HEK293 (cell line): Measurements from ENCODE around the gene PITPNM3.
"Not testable (repeated sequence)": the region's sequence is repeated elsewhere in the genome, so short reads cannot be mapped to it uniquely, and the experiment has no call there.

Experiments
- CTCF ChIA-PET: fragments of 350-600 bp; formaldehyde crosslinking; extraction: SDS; loops from one replicate; lab custom pipeline; 2021; ENCODE audit warnings: antibody characterized with exemption; lab: Yijun Ruan, JAX
- POLR2A ChIA-PET: fragments of 300-600 bp; formaldehyde crosslinking; extraction: SDS; loops from one replicate; lab custom pipeline; 2020; ENCODE audit warnings: antibody characterized with exemption, inconsistent platforms; lab: Yijun Ruan, JAX
- H3K27ac ChIP-seq: fragments of 200-500 bp; sonication (Bioruptor generic); 2 replicates; pipeline ENCODE4 v1.5.1; 2014; ENCODE audit warnings: low read depth, low read length, control low read depth, inconsistent platforms; ENCODE audit errors: extremely low read depth
- H3K36me3 ChIP-seq, 2 experiments: fragments of 200-500 bp in 1 of 2; sonication (Bioruptor generic) in 1 of 2; 1 replicate in 1 of 2; 2 replicates in 1 of 2; pipeline ENCODE4 v1.5.1; 2014 to 2017; ENCODE audit warnings: inconsistent platforms in 2 of 2, low read length in 2 of 2; ENCODE audit not compliant: control insufficient read depth in 2 of 2, insufficient read depth in 1 of 2
- H3K4me1 ChIP-seq: fragments of 200-500 bp; sonication (Bioruptor generic); 2 replicates; pipeline ENCODE4 v1.5.1; 2014; ENCODE audit warnings: mild to moderate bottlenecking, low read length, inconsistent platforms; ENCODE audit not compliant: control insufficient read depth, insufficient read depth
- H3K4me3 ChIP-seq: 2 replicates; pipeline ENCODE4 v1.5.1; 2011; ENCODE audit warnings: low read depth, mild to moderate bottlenecking, control low read depth, low read length, moderate library complexity
- H3K9me3 ChIP-seq: fragments of 200-500 bp; sonication (Bioruptor generic); 2 replicates; pipeline ENCODE4 v1.5.1; 2014; ENCODE audit warnings: low read depth, low read length, inconsistent platforms; ENCODE audit not compliant: control insufficient read depth, insufficient read depth
- FEZF1 ChIP-seq: fragments of 450-650 bp; formaldehyde crosslinking; IDR thresholded peaks from 2 replicates; pipeline ENCODE4 v1.5.1; 2016; ENCODE audit warnings: missing biosample characterization, missing genetic modification characterization
- MYNN ChIP-seq: fragments of 450-650 bp; formaldehyde crosslinking; IDR thresholded peaks from 2 replicates; pipeline ENCODE4 v1.5.1; 2016; ENCODE audit warnings: missing biosample characterization, missing genetic modification characterization, borderline replicate concordance
- PRDM1 ChIP-seq: fragments of 450-650 bp; formaldehyde crosslinking; IDR thresholded peaks from 2 replicates; pipeline ENCODE4; 2016; ENCODE audit warnings: missing biosample characterization, missing genetic modification characterization
- RBAK ChIP-seq: fragments of 450-650 bp; formaldehyde crosslinking; IDR thresholded peaks from 2 replicates; pipeline ENCODE4 v1.5.1; 2016; ENCODE audit warnings: missing biosample characterization, missing genetic modification characterization
- YY2 ChIP-seq: fragments of 450-650 bp; formaldehyde crosslinking; IDR thresholded peaks from 2 replicates; pipeline ENCODE4 v1.5.1; 2016; ENCODE audit warnings: missing biosample characterization, missing genetic modification characterization
- ZBTB20 ChIP-seq: fragments of 450-650 bp; formaldehyde crosslinking; IDR thresholded peaks from 2 replicates; pipeline ENCODE4 v1.5.1; 2016; ENCODE audit warnings: missing biosample characterization, missing genetic modification characterization
- ZNF10 ChIP-seq: fragments of 450-650 bp; formaldehyde crosslinking; IDR thresholded peaks from 2 replicates; pipeline ENCODE4 v1.5.1; 2017; ENCODE audit warnings: missing biosample characterization, missing genetic modification characterization
- ZNF157 ChIP-seq: fragments of 450-650 bp; formaldehyde crosslinking; IDR thresholded peaks from 2 replicates; pipeline ENCODE4 v1.5.1; 2016; ENCODE audit warnings: missing biosample characterization, missing genetic modification characterization
- ZNF16 ChIP-seq: fragments of 450-650 bp; formaldehyde crosslinking; IDR thresholded peaks from 2 replicates; pipeline ENCODE4 v1.5.1; 2016; ENCODE audit warnings: low read depth, missing biosample characterization, missing genetic modification characterization
- ZNF239 ChIP-seq: fragments of 450-650 bp; formaldehyde crosslinking; IDR thresholded peaks from 2 replicates; pipeline ENCODE4 v1.5.1; 2016; ENCODE audit warnings: missing biosample characterization, missing genetic modification characterization
- ZNF311 ChIP-seq: fragments of 450-650 bp; formaldehyde crosslinking; IDR thresholded peaks from 2 replicates; pipeline ENCODE4 v1.5.1; 2017; ENCODE audit warnings: missing biosample characterization, missing genetic modification characterization, borderline replicate concordance
- ZNF350 ChIP-seq: fragments of 450-650 bp; formaldehyde crosslinking; IDR thresholded peaks from 2 replicates; pipeline ENCODE4 v1.5.0; 2017; ENCODE audit warnings: missing biosample characterization, mild to moderate bottlenecking, missing genetic modification characterization
- ZNF416 ChIP-seq: fragments of 450-650 bp; formaldehyde crosslinking; IDR thresholded peaks from 2 replicates; pipeline ENCODE4 v1.5.1; 2016; ENCODE audit warnings: missing biosample characterization, missing genetic modification characterization
- ZNF521 ChIP-seq: fragments of 450-650 bp; formaldehyde crosslinking; IDR thresholded peaks from 2 replicates; pipeline ENCODE4 v1.5.1; 2017; ENCODE audit warnings: missing biosample characterization, mild to moderate bottlenecking, missing genetic modification characterization
- ZNF544 ChIP-seq: fragments of 450-650 bp; formaldehyde crosslinking; IDR thresholded peaks from 2 replicates; pipeline ENCODE4 v1.5.0; 2017; ENCODE audit warnings: missing biosample characterization, missing genetic modification characterization
- ZNF548 ChIP-seq: fragments of 450-650 bp; formaldehyde crosslinking; IDR thresholded peaks from 2 replicates; pipeline ENCODE4 v1.5.1; 2016; ENCODE audit warnings: missing biosample characterization, missing genetic modification characterization
- ZNF561 ChIP-seq: fragments of 450-650 bp; IDR thresholded peaks from 2 replicates; pipeline ENCODE4 v1.5.1; 2018; ENCODE audit warnings: missing biosample characterization, missing genetic modification characterization, borderline replicate concordance
- ZNF571 ChIP-seq: fragments of 450-650 bp; formaldehyde crosslinking; IDR thresholded peaks from 2 replicates; pipeline ENCODE4 v1.5.0; 2017; ENCODE audit warnings: missing biosample characterization, missing genetic modification characterization
- ZNF600 ChIP-seq: fragments of 450-650 bp; formaldehyde crosslinking; IDR thresholded peaks from 2 replicates; pipeline ENCODE4 v1.5.1; 2016; ENCODE audit warnings: missing biosample characterization, missing genetic modification characterization
- ZNF660 ChIP-seq: fragments of 450-650 bp; IDR thresholded peaks from 2 replicates; pipeline ENCODE4 v1.5.1; 2018; ENCODE audit warnings: missing biosample characterization, mild to moderate bottlenecking, missing genetic modification characterization
- ZNF670 ChIP-seq: fragments of 450-650 bp; formaldehyde crosslinking; IDR thresholded peaks from 2 replicates; pipeline ENCODE4 v1.5.1; 2016; ENCODE audit warnings: missing biosample characterization, missing genetic modification characterization, low read depth
- ZNF701 ChIP-seq: fragments of 450-650 bp; formaldehyde crosslinking; IDR thresholded peaks from 2 replicates; pipeline ENCODE4 v1.5.1; 2016; ENCODE audit warnings: missing biosample characterization, missing genetic modification characterization
- ZNF777 ChIP-seq: fragments of 450-650 bp; formaldehyde crosslinking; IDR thresholded peaks from 2 replicates; pipeline ENCODE4 v1.5.1; 2017; ENCODE audit warnings: missing biosample characterization, missing genetic modification characterization, borderline replicate concordance
- ZNF792 ChIP-seq: fragments of 450-650 bp; formaldehyde crosslinking; IDR thresholded peaks from 2 replicates; pipeline ENCODE4 v1.5.1; 2016; ENCODE audit warnings: missing biosample characterization, missing genetic modification characterization
- TF ChIP-seq, protein P1 (sequence below): fragments of 450-650 bp; formaldehyde crosslinking; IDR thresholded peaks from 2 replicates; pipeline ENCODE4 v1.5.1; 2017; ENCODE audit warnings: missing biosample characterization, missing genetic modification characterization
- TF ChIP-seq, protein P2 (sequence below): fragments of 450-650 bp; formaldehyde crosslinking; IDR thresholded peaks from 2 replicates; pipeline ENCODE4 v1.5.1; 2016; ENCODE audit warnings: missing biosample characterization, missing genetic modification characterization
- TF ChIP-seq, protein P3 (sequence below): fragments of 450-650 bp; IDR thresholded peaks from 2 replicates; pipeline ENCODE4 v1.5.1; 2018; ENCODE audit warnings: missing biosample characterization, missing genetic modification characterization
- TF ChIP-seq, protein P4 (sequence below): fragments of 450-650 bp; formaldehyde crosslinking; IDR thresholded peaks from 2 replicates; pipeline ENCODE4 v1.5.1; 2016; ENCODE audit warnings: missing biosample characterization, missing genetic modification characterization
- TF ChIP-seq, protein P5 (sequence below): fragments of 450-650 bp; formaldehyde crosslinking; IDR thresholded peaks from 2 replicates; pipeline ENCODE4 v1.5.1; 2016; ENCODE audit warnings: missing biosample characterization, missing genetic modification characterization

The PITPNM3 gene

DNA sequence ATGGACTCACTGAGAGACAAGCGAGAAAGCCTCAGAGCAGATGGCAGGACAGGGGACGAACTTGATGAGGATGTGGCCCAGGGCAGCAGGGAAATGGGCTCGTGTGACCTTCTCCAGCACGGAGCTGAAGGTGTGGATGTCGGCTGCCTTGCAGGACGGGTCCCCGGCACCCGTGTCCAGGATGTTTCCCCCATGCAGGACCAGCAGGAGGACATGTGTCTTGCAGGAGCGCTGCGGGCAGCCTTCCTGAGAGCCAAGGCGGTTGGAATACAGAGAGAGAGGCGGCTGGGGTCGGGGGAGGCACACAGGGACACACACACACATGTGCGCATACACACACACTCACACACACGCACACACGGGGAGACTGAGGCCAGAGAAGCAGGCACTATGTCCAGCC is 72.8 kb downstream of the PITPNM3 start:
- no peak for TF ChIP-seq ZNF544
- TF ChIP-seq, protein P1, sequence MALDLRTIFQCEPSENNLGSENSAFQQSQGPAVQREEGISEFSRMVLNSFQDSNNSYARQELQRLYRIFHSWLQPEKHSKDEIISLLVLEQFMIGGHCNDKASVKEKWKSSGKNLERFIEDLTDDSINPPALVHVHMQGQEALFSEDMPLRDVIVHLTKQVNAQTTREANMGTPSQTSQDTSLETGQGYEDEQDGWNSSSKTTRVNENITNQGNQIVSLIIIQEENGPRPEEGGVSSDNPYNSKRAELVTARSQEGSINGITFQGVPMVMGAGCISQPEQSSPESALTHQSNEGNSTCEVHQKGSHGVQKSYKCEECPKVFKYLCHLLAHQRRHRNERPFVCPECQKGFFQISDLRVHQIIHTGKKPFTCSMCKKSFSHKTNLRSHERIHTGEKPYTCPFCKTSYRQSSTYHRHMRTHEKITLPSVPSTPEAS (tag by site-specific recombination), result no peak
- no peak for TF ChIP-seq ZNF416 (tag by site-specific recombination)
- TF ChIP-seq ZNF311 (tag by site-specific recombination), result no peak
- no peak for TF ChIP-seq ZNF157
- TF ChIP-seq, protein P2, sequence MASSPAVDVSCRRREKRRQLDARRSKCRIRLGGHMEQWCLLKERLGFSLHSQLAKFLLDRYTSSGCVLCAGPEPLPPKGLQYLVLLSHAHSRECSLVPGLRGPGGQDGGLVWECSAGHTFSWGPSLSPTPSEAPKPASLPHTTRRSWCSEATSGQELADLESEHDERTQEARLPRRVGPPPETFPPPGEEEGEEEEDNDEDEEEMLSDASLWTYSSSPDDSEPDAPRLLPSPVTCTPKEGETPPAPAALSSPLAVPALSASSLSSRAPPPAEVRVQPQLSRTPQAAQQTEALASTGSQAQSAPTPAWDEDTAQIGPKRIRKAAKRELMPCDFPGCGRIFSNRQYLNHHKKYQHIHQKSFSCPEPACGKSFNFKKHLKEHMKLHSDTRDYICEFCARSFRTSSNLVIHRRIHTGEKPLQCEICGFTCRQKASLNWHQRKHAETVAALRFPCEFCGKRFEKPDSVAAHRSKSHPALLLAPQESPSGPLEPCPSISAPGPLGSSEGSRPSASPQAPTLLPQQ, result no peak
- TF ChIP-seq ZBTB20 (tag by site-specific recombination), result no peak
- TF ChIP-seq ZNF16 (tag by site-specific recombination), result no peak
- no peak for TF ChIP-seq ZNF670 (tag by site-specific recombination)
- TF ChIP-seq ZNF548 (tag by site-specific recombination), result no peak
- TF ChIP-seq ZNF701 (tag by site-specific recombination), result no peak
- TF ChIP-seq RBAK (tag by site-specific recombination), result no peak
- no peak for TF ChIP-seq ZNF792 (tag by site-specific recombination)
- no peak for TF ChIP-seq FEZF1 (tag by site-specific recombination)
- TF ChIP-seq ZNF239, result no peak
- TF ChIP-seq ZNF571 (tag by site-specific recombination), result no peak
- no peaks in the 10 kb centered on the region for H3K9me3 ChIP-seq
- no peaks in the 10 kb centered on the region for H3K36me3 ChIP-seq
- no peak overlapping the region for H3K4me3 ChIP-seq
- no peaks in the 10 kb centered on the region for H3K4me1 ChIP-seq
- CTCF ChIA-PET, result interaction anchor here (0.7 to 1.4 kb wide), 3 partner anchors 11 to 67 kb away, joined by 3 to 8 read pairs (median 3); no protein-coding TSS in a partner anchor
- POLR2A ChIA-PET, result no interaction called here
- no peak overlapping the region for H3K27ac ChIP-seq

DNA sequence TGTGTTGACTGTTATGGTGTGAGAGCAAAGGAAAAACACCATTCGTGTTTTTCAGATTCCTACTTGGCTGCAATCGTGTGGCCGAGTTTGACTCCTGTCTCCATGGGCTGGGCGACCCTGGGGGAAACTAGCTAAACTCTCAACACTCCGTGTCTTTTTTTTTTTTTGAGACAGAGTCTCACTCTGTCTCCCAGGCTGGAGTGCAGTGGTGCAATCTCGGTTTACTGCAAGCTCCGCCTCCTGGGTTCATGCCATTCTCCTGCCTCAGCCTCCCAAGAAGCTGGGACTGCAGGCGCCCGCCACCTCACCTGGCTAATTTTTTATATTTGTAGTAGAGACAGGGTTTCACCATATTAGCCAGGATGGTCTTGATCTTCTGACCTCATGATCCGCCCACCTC is 73.6 kb downstream of the PITPNM3 start:
- CTCF ChIA-PET, result interaction anchor here (0.8 to 1.1 kb wide), 3 partner anchors 10 to 23 kb away, joined by 3 to 4 read pairs (median 4); no protein-coding TSS in a partner anchor
- H3K9me3 ChIP-seq, H3K36me3 ChIP-seq, H3K4me1 ChIP-seq, H3K27ac ChIP-seq, POLR2A ChIA-PET, H3K4me3 ChIP-seq: not testable (repeated sequence)

DNA sequence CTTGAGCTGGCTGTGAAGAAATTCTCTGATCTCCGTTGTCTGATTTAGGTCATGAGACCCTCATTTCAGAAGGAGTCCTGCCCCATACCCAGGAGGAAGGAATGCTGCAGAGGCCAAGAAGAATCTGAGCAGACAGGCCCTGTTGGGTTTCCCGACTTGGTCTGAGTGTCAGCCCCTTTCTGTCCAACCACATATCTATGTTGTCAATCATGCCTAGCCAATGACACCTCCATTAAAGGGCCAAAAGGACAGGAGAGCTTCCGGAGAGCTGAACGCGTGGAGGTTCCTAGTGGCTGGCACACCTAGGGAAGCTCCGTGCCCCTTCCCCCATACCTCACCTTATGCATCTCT is 74.3 kb downstream of the PITPNM3 start:
- ChIA-PET POLR2A (no interaction called here), CTCF (interaction anchor here (0.8 to 1.1 kb wide), 3 partner anchors 9 to 24 kb away, joined by 3 to 4 read pairs (median 4); no protein-coding TSS in a partner anchor)
- TF ChIP-seq ZNF521 (tag by site-specific recombination), result no peak
- TF ChIP-seq ZNF600 (tag by site-specific recombination), result no peak
- TF ChIP-seq, protein P3, sequence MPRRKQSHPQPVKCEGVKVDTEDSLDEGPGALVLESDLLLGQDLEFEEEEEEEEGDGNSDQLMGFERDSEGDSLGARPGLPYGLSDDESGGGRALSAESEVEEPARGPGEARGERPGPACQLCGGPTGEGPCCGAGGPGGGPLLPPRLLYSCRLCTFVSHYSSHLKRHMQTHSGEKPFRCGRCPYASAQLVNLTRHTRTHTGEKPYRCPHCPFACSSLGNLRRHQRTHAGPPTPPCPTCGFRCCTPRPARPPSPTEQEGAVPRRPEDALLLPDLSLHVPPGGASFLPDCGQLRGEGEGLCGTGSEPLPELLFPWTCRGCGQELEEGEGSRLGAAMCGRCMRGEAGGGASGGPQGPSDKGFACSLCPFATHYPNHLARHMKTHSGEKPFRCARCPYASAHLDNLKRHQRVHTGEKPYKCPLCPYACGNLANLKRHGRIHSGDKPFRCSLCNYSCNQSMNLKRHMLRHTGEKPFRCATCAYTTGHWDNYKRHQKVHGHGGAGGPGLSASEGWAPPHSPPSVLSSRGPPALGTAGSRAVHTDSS, result no peak
- no peak for TF ChIP-seq ZNF10 (tag by site-specific recombination)
- no peak for TF ChIP-seq ZNF777 (tag by site-specific recombination)
- TF ChIP-seq PRDM1 (tag by site-specific recombination), result no peak
- TF ChIP-seq ZNF350, result no peak
- TF ChIP-seq ZNF561 (tag by site-specific recombination), result no peak
- TF ChIP-seq YY2 (tag by site-specific recombination), result no peak
- TF ChIP-seq ZNF660, result no peak
- TF ChIP-seq, protein P4, sequence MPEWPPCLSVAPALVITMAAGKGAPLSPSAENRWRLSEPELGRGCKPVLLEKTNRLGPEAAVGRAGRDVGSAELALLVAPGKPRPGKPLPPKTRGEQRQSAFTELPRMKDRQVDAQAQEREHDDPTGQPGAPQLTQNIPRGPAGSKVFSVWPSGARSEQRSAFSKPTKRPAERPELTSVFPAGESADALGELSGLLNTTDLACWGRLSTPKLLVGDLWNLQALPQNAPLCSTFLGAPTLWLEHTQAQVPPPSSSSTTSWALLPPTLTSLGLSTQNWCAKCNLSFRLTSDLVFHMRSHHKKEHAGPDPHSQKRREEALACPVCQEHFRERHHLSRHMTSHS, result no peak
- no peak for TF ChIP-seq MYNN (tag by site-specific recombination)
- TF ChIP-seq, protein P5, sequence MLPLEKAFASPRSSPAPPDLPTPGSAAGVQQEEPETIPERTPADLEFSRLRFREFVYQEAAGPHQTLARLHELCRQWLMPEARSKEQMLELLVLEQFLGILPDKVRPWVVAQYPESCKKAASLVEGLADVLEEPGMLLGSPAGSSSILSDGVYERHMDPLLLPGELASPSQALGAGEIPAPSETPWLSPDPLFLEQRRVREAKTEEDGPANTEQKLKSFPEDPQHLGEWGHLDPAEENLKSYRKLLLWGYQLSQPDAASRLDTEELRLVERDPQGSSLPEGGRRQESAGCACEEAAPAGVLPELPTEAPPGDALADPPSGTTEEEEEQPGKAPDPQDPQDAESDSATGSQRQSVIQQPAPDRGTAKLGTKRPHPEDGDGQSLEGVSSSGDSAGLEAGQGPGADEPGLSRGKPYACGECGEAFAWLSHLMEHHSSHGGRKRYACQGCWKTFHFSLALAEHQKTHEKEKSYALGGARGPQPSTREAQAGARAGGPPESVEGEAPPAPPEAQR (tag by site-specific recombination), result no peak
- TF ChIP-seq, all 188 proteins: peak for 0
- Histone ChIP-seq H3K4me1 (no peaks in the 10 kb centered on the region), H3K9me3 (no peaks in the 10 kb centered on the region), H3K27ac (no peak overlapping the region), H3K4me3 (no peak overlapping the region), H3K36me3 (no peaks in the 10 kb centered on the region)
